ENCODE results near the gene SERPINB6. TPM values are rescaled to one million over a fixed set of nuclear protein-coding genes. Genes with fewer than 3 reads are reported as not detected.

Gene SERPINB6
- total RNA-seq, 1 donor from 2014 or later, result 48.7 TPM

GRCh38 chr6:2899596-2899995 is 71.8 kb downstream of the SERPINB6 start:
- no peaks in the 10 kb centered on the region for H3K36me3 ChIP-seq (ENCODE audit: control insufficient read depth, insufficient read depth, low read length)
- FAIRE-seq (no peak), DNase-seq (ENCODE audit: low read depth) (no peak)
- no peaks in the 10 kb centered on the region for H3K27me3 ChIP-seq (ENCODE audit: control insufficient read depth, insufficient read depth, low read length)
- H3K4me3 ChIP-seq (ENCODE audit: low read depth, low read length), result no peak overlapping the region
- TF ChIP-seq, protein P1, sequence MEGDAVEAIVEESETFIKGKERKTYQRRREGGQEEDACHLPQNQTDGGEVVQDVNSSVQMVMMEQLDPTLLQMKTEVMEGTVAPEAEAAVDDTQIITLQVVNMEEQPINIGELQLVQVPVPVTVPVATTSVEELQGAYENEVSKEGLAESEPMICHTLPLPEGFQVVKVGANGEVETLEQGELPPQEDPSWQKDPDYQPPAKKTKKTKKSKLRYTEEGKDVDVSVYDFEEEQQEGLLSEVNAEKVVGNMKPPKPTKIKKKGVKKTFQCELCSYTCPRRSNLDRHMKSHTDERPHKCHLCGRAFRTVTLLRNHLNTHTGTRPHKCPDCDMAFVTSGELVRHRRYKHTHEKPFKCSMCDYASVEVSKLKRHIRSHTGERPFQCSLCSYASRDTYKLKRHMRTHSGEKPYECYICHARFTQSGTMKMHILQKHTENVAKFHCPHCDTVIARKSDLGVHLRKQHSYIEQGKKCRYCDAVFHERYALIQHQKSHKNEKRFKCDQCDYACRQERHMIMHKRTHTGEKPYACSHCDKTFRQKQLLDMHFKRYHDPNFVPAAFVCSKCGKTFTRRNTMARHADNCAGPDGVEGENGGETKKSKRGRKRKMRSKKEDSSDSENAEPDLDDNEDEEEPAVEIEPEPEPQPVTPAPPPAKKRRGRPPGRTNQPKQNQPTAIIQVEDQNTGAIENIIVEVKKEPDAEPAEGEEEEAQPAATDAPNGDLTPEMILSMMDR (IDR thresholded peaks at IDR 0.05; ENCODE audit: insufficient read depth, low read length, severe bottlenecking), result no peak

Other genes starting within 250 kb of the SERPINB6 start
- gene MYLK4, start 220.6 kb downstream of the SERPINB6 start, total RNA-seq, result 0.13 and 0.26 TPM in 2 replicates
- 47.9 and 58.4 TPM in 2 replicates for gene WRNIP1, start 206.2 kb downstream of the SERPINB6 start, total RNA-seq
- gene SERPINB1, start 129.7 kb downstream of the SERPINB6 start, total RNA-seq, result 142 and 372 TPM in 2 replicates
- gene SERPINB9, start 68.3 kb downstream of the SERPINB6 start, total RNA-seq, result 0.79 and 2.3 TPM in 2 replicates
- 20.5 and 39.4 TPM in 2 replicates for gene NQO2, start 28.3 kb upstream of the SERPINB6 start, total RNA-seq
- gene RIPK1, start 96.9 kb upstream of the SERPINB6 start, total RNA-seq, result 12.6 and 17.4 TPM in 2 replicates
- gene BPHL, start 147.1 kb upstream of the SERPINB6 start, total RNA-seq, result 9.5 and 15.1 TPM in 2 replicates
- gene TUBB2A, start 186.0 kb upstream of the SERPINB6 start, total RNA-seq, result 25.3 and 106 TPM in 2 replicates